ENCODE measurements around the gene TP73.
A peak's percentile ranks its signal among the peaks of the same experiment; 100 is the strongest.

Gene TP73

DNA sequence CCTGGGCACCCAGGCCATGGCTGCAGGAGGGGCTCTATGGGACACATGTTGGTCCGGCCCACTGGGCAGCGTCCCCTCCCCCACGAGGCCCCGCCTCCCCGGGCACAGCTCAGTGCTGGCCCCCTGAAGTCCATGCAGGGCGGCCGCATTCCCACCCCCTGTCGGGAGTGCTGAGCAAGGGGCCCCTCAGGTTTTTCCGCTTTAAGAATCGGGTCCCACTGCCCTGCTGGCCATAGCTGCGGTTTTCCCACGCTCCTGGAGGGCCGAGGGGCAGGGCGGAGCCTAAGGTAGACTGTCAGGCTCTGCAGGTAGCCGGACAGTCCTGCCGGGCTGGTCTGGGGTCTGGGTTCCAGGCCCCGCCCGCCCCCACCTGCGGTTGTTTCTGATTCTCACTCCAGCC lies 56.5 kb downstream of the TP73 start:
- no peak for DNase-seq (ENCODE audit: low read depth)

- DNase-seq (ENCODE audit: low read depth) = no peak
These were observed 57.9 kb downstream of the TP73 start for GRCh38 chr1:3710251-3710650.

- no peak for DNase-seq (ENCODE audit: low read depth)
These were observed 59.1 kb downstream of the TP73 start for GRCh38 chr1:3711381-3711779.

- DNase-seq (ENCODE audit: low read depth) = no peak
These were observed 59.6 kb downstream of the TP73 start for GRCh38 chr1:3711780-3712451.

DNA sequence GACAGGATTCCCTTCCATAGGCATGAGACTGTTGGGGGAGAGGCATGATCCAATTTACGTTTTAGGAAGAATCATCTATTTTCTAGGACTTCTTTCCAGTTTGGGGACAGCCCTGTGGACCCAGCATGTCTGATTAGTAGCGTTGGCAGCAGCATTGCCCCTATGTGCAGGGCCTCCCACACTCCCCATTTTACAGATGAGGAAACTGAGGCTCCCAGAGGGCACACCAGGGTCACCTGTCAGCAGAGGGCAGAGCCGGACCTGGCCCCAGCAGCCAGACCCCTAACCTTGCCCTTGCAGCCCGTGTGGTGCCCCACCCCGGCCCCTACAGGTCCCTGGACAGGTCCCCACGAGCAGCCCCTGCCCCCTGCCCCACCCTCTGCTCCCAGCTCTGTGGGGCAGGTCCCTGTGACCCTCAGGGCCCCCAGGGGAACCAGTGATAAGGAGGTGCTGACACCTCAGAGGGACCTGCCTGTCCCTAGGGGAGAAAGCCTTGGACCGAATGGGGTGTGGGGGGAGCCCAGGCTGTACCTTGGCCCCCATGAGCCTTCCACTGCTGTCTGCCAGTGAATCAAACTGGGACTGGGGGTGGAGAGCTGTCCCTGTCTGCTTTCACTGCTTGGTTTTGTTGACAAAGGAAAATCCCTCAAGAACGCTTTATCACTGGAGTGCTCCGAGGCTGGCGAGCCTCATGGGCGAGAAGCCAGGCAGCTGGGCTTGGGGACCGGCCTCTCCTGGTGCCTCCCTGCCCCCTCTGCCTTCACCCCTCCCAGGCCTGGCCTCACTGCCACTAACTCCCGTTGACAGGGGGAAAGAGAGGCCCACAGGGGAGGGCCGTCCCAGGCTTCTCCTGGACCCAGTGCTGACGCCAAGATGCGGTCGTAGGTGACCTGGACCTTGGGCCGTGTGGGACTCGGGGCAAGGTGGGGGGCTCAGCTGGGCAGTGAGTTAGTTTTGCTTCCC lies 60.5 kb downstream of the TP73 start:
- DNase-seq (ENCODE audit: low read depth) = no peak

DNA sequence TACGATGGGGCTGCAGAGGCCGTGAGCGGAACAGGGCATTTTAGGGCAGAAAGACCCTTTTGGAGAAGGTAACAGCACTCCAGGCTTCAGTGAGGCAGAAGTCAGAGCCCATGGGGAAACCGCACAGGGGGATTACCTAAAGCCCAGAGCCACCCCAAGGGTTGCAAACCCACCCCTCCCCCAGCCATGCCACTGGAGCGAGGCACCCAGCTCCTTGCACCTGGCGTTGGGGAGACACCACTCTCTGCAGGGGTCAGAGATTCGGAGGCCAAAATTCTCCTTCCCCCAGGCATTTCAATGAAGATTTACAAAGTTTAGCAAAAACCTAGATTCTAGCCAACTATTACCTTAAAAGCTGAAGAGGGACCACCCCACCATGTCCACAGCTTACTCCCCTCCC lies 61.5 kb downstream of the TP73 start:
- DNase-seq (ENCODE audit: low read depth) = no peak

- no peak for DNase-seq (ENCODE audit: low read depth)
These were observed 62.0 kb downstream of the TP73 start for GRCh38 chr1:3714284-3714741.

GRCh38 chr1:3714814-3715213 lies 62.5 kb downstream of the TP73 start:
- no peak for DNase-seq (ENCODE audit: low read depth)

GRCh38 chr1:3716351-3716750 lies 64.0 kb downstream of the TP73 start:
- DNase-seq (ENCODE audit: low read depth) = no peak

DNA sequence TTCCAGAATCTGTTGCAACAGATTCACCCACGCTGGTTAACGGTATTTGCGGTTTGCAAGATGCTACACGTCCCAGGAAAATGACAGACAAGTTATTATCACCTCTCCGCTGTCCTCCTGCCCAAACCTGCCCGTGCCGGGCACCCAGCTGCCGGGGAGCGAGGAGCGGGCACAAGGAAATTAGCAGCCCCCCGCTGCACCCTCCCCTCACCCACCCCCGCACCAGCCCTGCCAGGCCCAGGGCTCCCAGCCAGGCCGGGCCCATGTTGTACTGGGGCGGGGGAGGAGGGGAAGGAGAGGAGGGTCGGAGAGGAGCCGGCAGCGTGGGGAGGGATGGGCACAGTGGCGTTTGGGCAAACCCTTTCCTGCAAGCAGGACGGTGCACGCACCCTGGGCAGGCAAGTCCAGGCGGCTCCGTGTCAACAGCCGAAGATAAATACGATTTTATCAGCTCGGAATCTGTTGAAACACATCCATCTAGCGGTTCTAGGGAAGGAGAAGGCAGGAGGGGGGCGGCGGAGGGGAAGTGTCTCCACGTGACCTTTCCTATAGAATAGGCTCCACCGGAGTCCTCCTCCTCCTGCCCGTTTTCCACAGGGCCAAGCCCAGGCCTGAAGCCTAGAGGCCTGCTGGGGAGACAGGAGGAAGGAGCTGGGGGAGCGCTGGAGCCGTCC lies 64.9 kb downstream of the TP73 start:
- no peak for DNase-seq (ENCODE audit: low read depth)

GRCh38 chr1:3717715-3718601 lies 65.6 kb downstream of the TP73 start:
- no peak for DNase-seq (ENCODE audit: low read depth)

DNA sequence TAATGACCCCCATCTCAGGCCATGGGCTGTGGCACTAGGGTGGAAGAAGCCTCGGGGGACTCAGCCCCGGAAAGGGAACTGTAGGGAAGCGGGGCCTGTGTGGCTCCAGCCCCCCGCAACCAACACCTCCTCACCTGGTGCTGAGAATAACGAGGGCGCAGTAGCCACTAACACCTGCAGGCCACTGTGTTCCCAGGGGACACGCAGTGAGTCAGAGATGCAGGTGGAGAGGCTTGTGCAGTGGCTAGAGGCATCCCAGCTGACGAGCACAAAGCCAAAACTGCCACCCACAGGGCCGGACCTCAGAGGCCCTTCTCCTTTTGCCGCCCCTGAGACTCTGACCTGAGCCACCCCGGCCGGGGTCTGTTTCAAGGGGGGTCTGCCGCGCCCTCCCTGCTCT lies 66.4 kb downstream of the TP73 start:
- no peak for DNase-seq (ENCODE audit: low read depth)

- no peak for DNase-seq (ENCODE audit: low read depth)
These were observed 69.7 kb downstream of the TP73 start for GRCh38 chr1:3721955-3722465.

DNA sequence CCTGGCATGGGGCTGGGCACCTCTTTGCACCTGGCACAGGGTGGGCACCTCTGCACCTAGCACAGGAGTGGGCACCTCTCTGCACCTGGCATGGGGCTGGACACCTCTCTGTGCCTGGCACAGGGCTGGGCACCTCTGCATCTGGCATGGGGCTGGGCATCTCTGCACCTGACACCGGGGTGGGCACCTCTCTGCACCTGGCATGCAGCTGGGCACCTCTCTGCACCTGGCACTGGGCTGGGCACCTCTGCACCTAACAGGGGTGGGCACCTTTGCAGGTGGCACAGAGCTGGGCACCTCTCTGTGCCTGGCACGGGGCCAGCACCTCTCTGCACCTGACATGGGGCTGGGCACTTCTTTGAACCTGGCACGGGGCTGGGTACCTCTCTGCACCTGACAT lies 70.5 kb downstream of the TP73 start:
- DNase-seq (ENCODE audit: low read depth) = no peak

GRCh38 chr1:3724416-3725030 lies 72.2 kb downstream of the TP73 start:
- peak; percentile 20 for DNase-seq (ENCODE audit: low read depth)

GRCh38 chr1:3725366-3725765 lies 73.0 kb downstream of the TP73 start:
- DNase-seq (ENCODE audit: low read depth) = no peak

DNA sequence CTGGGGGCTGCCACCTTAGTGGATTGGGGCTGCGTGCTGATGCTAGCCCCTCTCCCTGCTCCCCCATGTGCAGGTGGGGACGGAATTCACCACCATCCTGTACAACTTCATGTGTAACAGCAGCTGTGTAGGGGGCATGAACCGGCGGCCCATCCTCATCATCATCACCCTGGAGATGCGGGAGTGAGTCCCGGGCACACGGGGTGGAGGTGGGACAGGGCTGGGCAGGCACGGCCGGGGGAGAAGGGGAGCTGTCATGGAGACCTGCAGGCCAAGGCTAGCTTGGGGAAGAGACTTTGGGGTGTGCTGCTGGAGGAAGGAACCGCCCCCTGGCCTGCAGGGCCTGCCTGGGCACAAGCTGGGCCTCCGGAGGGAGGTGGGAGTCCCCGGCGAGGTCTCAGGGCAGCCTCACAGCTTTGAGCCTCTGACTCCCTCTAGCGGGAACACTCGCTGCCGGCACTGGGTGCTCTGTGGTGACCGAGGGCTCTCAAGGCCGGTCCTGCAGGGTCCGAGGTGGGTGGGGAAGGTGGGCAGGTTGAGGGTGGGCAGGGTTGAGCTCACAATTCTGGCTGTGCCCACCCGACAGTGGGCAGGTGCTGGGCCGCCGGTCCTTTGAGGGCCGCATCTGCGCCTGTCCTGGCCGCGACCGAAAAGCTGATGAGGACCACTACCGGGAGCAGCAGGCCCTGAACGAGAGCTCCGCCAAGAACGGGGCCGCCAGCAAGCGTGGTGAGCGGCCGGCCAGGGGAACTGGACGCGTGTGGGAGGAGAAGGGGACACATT lies 74.9 kb downstream of the TP73 start:
- no peak for DNase-seq (ENCODE audit: low read depth)

DNA sequence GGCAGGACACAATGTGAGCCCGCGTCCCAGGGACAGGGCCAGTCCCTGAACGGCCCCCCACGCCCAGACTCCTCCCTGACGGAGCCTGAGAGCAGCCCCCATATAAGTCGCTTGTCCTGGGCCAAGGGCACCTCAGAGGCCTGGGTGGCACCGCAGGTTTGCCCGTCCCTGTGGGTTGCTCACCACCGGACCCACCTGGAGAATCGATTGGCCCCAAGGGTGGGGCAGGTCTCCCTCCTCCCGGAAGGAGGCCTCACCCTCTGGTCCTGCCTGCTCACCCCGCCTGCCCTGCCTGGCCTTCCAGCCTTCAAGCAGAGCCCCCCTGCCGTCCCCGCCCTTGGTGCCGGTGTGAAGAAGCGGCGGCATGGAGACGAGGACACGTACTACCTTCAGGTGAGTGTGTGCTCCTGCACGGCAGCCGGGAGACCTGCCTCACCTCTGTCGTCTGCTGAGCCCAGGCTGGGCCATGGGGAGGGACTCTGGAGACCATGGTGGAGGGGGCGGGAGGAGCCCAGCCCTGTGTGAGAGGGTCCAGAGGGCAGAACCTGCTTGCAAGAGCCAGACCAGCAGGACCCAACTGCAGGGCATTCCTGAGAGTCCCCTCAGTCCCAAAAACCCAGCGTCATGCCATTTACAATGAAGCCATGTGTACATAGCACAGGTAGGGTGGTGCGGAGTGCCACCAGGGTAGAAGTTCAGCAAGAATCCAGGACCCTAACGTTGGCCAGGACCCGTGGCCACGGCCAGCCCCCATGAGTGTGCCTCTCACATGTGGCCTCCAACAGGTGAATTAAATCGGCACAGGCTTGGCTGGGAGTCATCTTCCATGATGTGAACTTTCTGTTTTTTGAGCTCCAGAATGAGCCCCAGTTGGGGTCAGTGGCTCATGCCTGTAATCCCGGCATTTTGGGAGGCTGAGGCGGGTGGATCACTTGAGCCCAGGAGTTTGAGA lies 75.8 kb downstream of the TP73 start:
- DNase-seq (ENCODE audit: low read depth) = no peak

Measured in fibroblast of gingiva (primary cell).